ENCODE results near the gene EFCAB8. TPM values are rescaled to one million over a fixed set of nuclear protein-coding genes. Genes with fewer than 3 reads are reported as not detected.
"Not testable (repeated sequence)": the region's sequence is repeated elsewhere in the genome, so short reads cannot be mapped to it uniquely, and the experiment has no call there.

EFCAB8 gene
- total RNA-seq, 1 donor from 2014 or later: not detected

GRCh38 chr20:32969356-32970114, 110.8 kb downstream of the EFCAB8 start:
- DNase-seq (ENCODE audit: extremely low read depth, low read depth, low spot score): no peak

GRCh38 chr20:32970115-32970972, 111.6 kb downstream of the EFCAB8 start:
- no peak for DNase-seq (ENCODE audit: extremely low read depth, low read depth, low spot score)

- DNase-seq (ENCODE audit: extremely low read depth, low read depth, low spot score): no peak
Measured at GRCh38 chr20:32970973-32971300, 112.2 kb downstream of the EFCAB8 start.

GRCh38 chr20:32971703-32972161, 113.0 kb downstream of the EFCAB8 start:
- DNase-seq (ENCODE audit: extremely low read depth, low read depth, low spot score): no peak

- DNase-seq (ENCODE audit: extremely low read depth, low read depth, low spot score): no peak
Measured at GRCh38 chr20:32972181-32973076, 113.7 kb downstream of the EFCAB8 start.

- no peak for DNase-seq (ENCODE audit: extremely low read depth, low read depth, low spot score)
Measured at GRCh38 chr20:32973077-32973717, 114.5 kb downstream of the EFCAB8 start.

GRCh38 chr20:32974204-32975064, 115.7 kb downstream of the EFCAB8 start:
- DNase-seq (ENCODE audit: extremely low read depth, low read depth, low spot score): not testable (repeated sequence)

GRCh38 chr20:32975121-32975520, 116.4 kb downstream of the EFCAB8 start:
- not testable (repeated sequence) for DNase-seq (ENCODE audit: extremely low read depth, low read depth, low spot score)

GRCh38 chr20:32975698-32976674, 117.3 kb downstream of the EFCAB8 start:
- no peak for DNase-seq (ENCODE audit: extremely low read depth, low read depth, low spot score)

- no peak for DNase-seq (ENCODE audit: extremely low read depth, low read depth, low spot score)
Measured at GRCh38 chr20:32976746-32977145, 118.0 kb downstream of the EFCAB8 start.

GRCh38 chr20:32977281-32978008, 118.7 kb downstream of the EFCAB8 start:
- DNase-seq (ENCODE audit: extremely low read depth, low read depth, low spot score): no peak

- no peak for DNase-seq (ENCODE audit: extremely low read depth, low read depth, low spot score)
Measured at GRCh38 chr20:32978009-32978335, 119.2 kb downstream of the EFCAB8 start.

- no peak for DNase-seq (ENCODE audit: extremely low read depth, low read depth, low spot score)
Measured at GRCh38 chr20:32979201-32979998, 120.7 kb downstream of the EFCAB8 start.

- no peak for DNase-seq (ENCODE audit: extremely low read depth, low read depth, low spot score)
Measured at GRCh38 chr20:32980131-32980941, 121.6 kb downstream of the EFCAB8 start.

- DNase-seq (ENCODE audit: extremely low read depth, low read depth, low spot score): no peak
Measured at GRCh38 chr20:32980990-32981389, 122.3 kb downstream of the EFCAB8 start.
